ENCODE results near the gene WWC2. TPM values are rescaled to one million over a fixed set of nuclear protein-coding genes. Genes with fewer than 3 reads are reported as not detected.

The WWC2 gene
- total RNA-seq, 1 donor from 2014 or later = 48.0 TPM

DNA sequence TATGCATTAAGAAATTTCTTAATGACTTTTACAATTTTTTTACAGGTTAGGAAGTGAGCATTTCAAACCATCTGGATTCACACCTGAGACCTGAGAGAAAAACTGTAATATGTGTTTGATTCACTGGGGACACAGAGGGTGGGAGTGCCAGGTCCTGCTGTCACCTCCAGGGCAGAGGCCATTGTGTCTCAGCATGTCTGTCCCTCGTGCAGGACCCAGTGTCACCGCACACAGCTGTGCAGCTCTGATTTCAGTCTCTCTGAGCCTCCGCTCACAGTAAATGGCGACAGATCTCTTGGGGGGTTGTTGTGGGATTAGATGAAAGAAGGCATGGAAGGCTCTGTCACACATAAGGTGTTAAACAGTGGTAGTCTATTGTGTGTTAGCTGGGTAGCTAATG is 246.2 kb downstream of the WWC2 start:
- H3K27me3 Mint-ChIP-seq (ENCODE audit: low read depth) = no peaks in the 10 kb centered on the region
- TF ChIP-seq, protein P1, sequence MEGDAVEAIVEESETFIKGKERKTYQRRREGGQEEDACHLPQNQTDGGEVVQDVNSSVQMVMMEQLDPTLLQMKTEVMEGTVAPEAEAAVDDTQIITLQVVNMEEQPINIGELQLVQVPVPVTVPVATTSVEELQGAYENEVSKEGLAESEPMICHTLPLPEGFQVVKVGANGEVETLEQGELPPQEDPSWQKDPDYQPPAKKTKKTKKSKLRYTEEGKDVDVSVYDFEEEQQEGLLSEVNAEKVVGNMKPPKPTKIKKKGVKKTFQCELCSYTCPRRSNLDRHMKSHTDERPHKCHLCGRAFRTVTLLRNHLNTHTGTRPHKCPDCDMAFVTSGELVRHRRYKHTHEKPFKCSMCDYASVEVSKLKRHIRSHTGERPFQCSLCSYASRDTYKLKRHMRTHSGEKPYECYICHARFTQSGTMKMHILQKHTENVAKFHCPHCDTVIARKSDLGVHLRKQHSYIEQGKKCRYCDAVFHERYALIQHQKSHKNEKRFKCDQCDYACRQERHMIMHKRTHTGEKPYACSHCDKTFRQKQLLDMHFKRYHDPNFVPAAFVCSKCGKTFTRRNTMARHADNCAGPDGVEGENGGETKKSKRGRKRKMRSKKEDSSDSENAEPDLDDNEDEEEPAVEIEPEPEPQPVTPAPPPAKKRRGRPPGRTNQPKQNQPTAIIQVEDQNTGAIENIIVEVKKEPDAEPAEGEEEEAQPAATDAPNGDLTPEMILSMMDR (IDR thresholded peaks at IDR 0.05) = no peak
- H3K27ac Mint-ChIP-seq (ENCODE audit: unreplicated experiment) = no peak overlapping the region
- DNase-seq (ENCODE audit: low spot score) = no peak
- no peaks in the 10 kb centered on the region for H3K36me3 Mint-ChIP-seq (ENCODE audit: low read depth)
- peaks cover 7% of the 10 kb centered on the region for H3K4me1 Mint-ChIP-seq (ENCODE audit: low read depth)
- H3K9me3 Mint-ChIP-seq (ENCODE audit: low read depth) = no peaks in the 10 kb centered on the region
- no peak overlapping the region for H3K4me3 Mint-ChIP-seq (ENCODE audit: unreplicated experiment)

GRCh38 chr4:183347146-183347545 is 248.1 kb downstream of the WWC2 start:
- TF ChIP-seq, protein P1 (IDR thresholded peaks at IDR 0.05) = no peak
- H3K27me3 Mint-ChIP-seq (ENCODE audit: low read depth) = no peaks in the 10 kb centered on the region

DNA sequence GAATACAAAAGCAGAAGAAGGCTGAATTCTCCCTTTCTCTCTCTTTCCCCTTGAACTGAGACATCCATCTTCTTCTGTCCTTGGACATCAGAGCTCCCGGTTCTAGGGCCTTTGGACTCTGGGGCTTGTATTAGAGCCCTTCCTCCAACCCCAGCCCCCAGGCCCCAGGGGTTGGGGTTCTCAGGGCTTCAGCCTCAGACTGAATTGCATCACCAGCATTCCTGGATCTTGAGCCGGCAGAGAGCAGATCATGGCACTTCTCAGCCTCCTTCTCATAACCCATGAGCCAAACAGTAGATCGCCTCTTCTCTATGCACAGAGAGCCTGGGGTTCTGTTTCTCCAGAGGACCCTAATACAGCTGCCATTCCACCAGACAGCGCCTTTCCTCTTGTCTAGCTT is 248.5 kb downstream of the WWC2 start:
- H3K27ac Mint-ChIP-seq (ENCODE audit: unreplicated experiment) = no peak overlapping the region
- no peaks in the 10 kb centered on the region for H3K9me3 Mint-ChIP-seq (ENCODE audit: low read depth)

More at GRCh38 chr4:183347146-183347545, 248.1 kb downstream of the WWC2 start:
- peaks cover 11% of the 10 kb centered on the region for H3K4me1 Mint-ChIP-seq (ENCODE audit: low read depth)
- DNase-seq (ENCODE audit: low spot score) = no peak
- H3K4me3 Mint-ChIP-seq (ENCODE audit: unreplicated experiment) = no peak overlapping the region
- H3K36me3 Mint-ChIP-seq (ENCODE audit: low read depth) = no peaks in the 10 kb centered on the region
- no peaks in the 10 kb centered on the region for H3K9me3 Mint-ChIP-seq (ENCODE audit: low read depth)
- H3K27ac Mint-ChIP-seq (ENCODE audit: unreplicated experiment) = no peak overlapping the region

DNA sequence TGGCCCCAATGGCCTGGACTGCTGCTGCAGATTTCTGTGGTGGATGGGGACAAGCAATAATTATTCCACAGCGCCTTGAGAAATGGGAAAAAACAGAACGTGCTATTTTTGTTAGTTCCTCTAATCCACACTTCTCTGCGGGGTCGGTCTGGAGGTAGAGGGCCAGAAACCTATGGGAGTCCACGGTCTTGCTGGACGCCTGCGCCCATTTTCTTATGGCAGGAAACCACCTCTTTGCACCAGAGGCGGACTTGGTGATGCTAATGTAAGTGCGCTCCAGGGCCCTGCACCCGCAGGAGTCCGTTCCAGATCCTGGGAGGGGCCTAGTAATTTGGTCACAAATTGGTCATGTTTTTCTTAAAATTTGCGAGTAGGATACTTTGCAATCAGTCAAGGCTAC is 249.1 kb downstream of the WWC2 start:
- Mint-ChIP-seq H3K4me3 (ENCODE audit: unreplicated experiment) (no peak overlapping the region), H3K36me3 (ENCODE audit: low read depth) (no peaks in the 10 kb centered on the region), H3K27ac (ENCODE audit: unreplicated experiment) (no peak overlapping the region), H3K4me1 (ENCODE audit: low read depth) (peaks cover 18% of the 10 kb centered on the region), H3K27me3 (ENCODE audit: low read depth) (no peaks in the 10 kb centered on the region), H3K9me3 (ENCODE audit: low read depth) (no peaks in the 10 kb centered on the region)
- no peak for DNase-seq (ENCODE audit: low spot score)
- TF ChIP-seq, protein P1 (IDR thresholded peaks at IDR 0.05) = no peak

More for the DNA sequence above, 248.5 kb downstream of the WWC2 start:
- Mint-ChIP-seq H3K4me1 (ENCODE audit: low read depth) (peaks cover 13% of the 10 kb centered on the region), H3K36me3 (ENCODE audit: low read depth) (no peaks in the 10 kb centered on the region), H3K4me3 (ENCODE audit: unreplicated experiment) (no peak overlapping the region), H3K27me3 (ENCODE audit: low read depth) (no peaks in the 10 kb centered on the region)
- TF ChIP-seq, protein P1 (IDR thresholded peaks at IDR 0.05) = no peak
- no peak for DNase-seq (ENCODE audit: low spot score)

DNA sequence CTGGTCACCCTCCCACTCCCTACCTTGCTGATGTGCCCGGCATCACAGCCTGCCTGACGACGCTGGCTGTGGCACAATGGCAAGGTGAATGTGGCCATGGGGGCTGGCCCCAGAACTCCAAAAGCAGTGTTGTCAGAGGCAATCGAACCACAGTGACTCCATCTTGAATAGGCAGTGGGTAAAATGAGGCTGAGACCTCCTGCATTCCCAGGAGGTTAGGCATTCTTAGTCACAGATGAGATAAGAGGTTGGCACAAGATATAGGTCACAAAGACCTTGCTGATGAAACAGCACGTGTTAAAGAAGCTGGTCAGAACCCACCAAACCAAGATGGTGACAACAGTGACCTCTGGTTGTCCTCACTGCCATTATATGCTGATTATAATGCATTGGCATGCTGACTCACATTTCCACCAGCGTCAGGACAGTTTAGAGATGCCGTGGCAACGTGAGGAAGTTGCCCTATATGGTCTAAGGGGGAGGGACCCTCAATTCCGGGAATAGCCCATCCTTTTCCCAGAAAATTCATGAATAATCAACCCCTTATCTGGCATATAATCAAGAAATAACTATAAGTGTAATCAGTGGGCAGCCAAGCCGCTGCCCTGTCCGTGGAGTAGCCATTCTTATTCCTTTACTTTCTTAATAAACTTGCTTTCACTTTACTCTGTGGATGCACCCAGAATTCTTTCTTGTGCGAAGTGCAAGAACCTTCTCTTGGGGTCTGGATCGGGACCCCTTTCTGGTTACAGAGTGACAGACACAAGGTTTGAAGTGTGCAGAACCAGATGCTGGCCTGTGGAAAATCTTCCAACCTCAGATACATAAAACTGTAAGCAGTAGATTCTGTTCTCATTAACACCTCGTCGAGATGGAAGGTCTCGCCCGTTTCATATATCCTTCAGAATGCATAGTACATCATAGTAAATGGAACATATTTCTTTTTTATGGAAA is 249.9 kb downstream of the WWC2 start:
- H3K27me3 Mint-ChIP-seq (ENCODE audit: low read depth) = no peaks in the 10 kb centered on the region
- TF ChIP-seq, protein P1 (IDR thresholded peaks at IDR 0.05) = no peak
- H3K4me3 Mint-ChIP-seq (ENCODE audit: unreplicated experiment) = no peak overlapping the region
- no peak overlapping the region for H3K27ac Mint-ChIP-seq (ENCODE audit: unreplicated experiment)
- H3K4me1 Mint-ChIP-seq (ENCODE audit: low read depth) = peaks cover 16% of the 10 kb centered on the region
- no peak for DNase-seq (ENCODE audit: low spot score)
- no peaks in the 10 kb centered on the region for H3K36me3 Mint-ChIP-seq (ENCODE audit: low read depth)
- no peaks in the 10 kb centered on the region for H3K9me3 Mint-ChIP-seq (ENCODE audit: low read depth)
